OCI-LY1 (cell line): ENCODE data around the gene CLEC16A.

Experiments used
- H2AFZ ChIP-seq: fragments of 200-600 bp; sonication (generic), shearing (Covaris generic); 2 replicates; pipeline ENCODE4 v1.6.0; 2014; ENCODE audit warnings: antibody characterized with exemption, mild to moderate bottlenecking, low read length
- H3F3A ChIP-seq: fragments of 200-600 bp; sonication (generic), shearing (Covaris generic); 2 replicates; pipeline ENCODE4 v1.6.0; 2014; ENCODE audit warnings: mild to moderate bottlenecking, antibody characterized with exemption, low read length, moderate library complexity; ENCODE audit not compliant: insufficient read depth
- H3K27ac ChIP-seq: fragments of 200-600 bp; sonication (generic); 2 replicates; pipeline ENCODE4 v1.5.1; 2014; ENCODE audit warnings: low read length, mixed run types, mild to moderate bottlenecking, low read depth; ENCODE audit not compliant: poor library complexity, severe bottlenecking
- H3K27me3 ChIP-seq: fragments of 200-600 bp; sonication (generic); 2 replicates; pipeline ENCODE4 v1.6.0; 2014; ENCODE audit warnings: antibody characterized with exemption, mild to moderate bottlenecking, low read length, moderate library complexity; ENCODE audit not compliant: insufficient read depth
- H3K36me3 ChIP-seq: fragments of 200-600 bp; sonication (generic); 2 replicates; pipeline ENCODE4 v1.6.1; 2014; ENCODE audit warnings: mild to moderate bottlenecking, antibody characterized with exemption, low read length, moderate library complexity, mixed read lengths; ENCODE audit not compliant: insufficient read depth
- H3K4me1 ChIP-seq: fragments of 200-600 bp; sonication (generic); 2 replicates; pipeline ENCODE4 v1.5.1; 2014; ENCODE audit warnings: mild to moderate bottlenecking, low read length, moderate library complexity; ENCODE audit not compliant: insufficient read depth, severe bottlenecking
- H3K4me2 ChIP-seq: fragments of 200-600 bp; sonication (generic), shearing (Covaris generic); 2 replicates; pipeline ENCODE4 v1.6.1; 2014; ENCODE audit warnings: low read length
- H3K4me3 ChIP-seq: fragments of 200-600 bp; sonication (generic); 2 replicates; pipeline ENCODE4 v1.5.1; 2014; ENCODE audit warnings: low read length, low read depth, mild to moderate bottlenecking, mixed read lengths; ENCODE audit not compliant: poor library complexity, severe bottlenecking
- H3K79me2 ChIP-seq: fragments of 200-600 bp; shearing (Covaris generic); 2 replicates; pipeline ENCODE4 v1.6.1; 2016; ENCODE audit warnings: mixed run types, low read length, mixed read lengths; ENCODE audit not compliant: insufficient read depth
- H3K9ac ChIP-seq: fragments of 200-600 bp; sonication (generic), shearing (Covaris generic); 2 replicates; pipeline ENCODE4 v1.6.1; 2014; ENCODE audit warnings: mild to moderate bottlenecking, low read length, mixed read lengths
- H3K9me2 ChIP-seq: fragments of 200-600 bp; sonication (generic), shearing (Covaris generic); 2 replicates; pipeline ENCODE4 v1.6.1; 2014; ENCODE audit warnings: low read depth, mild to moderate bottlenecking, low read length, mixed read lengths
- H3K9me3 ChIP-seq: fragments of 200-600 bp; shearing (Covaris generic); 2 replicates; pipeline ENCODE4 v1.6.1; 2014; ENCODE audit warnings: low read length, mixed read lengths
- H4K20me1 ChIP-seq: fragments of 200-600 bp; sonication (generic), shearing (Covaris generic); 2 replicates; pipeline ENCODE4 v1.6.0; 2016; ENCODE audit warnings: mild to moderate bottlenecking, low read length; ENCODE audit not compliant: insufficient read depth
- EZH2 ChIP-seq: fragments of 200-600 bp; sonication (generic), shearing (Covaris generic); IDR thresholded peaks from 2 replicates; pipeline ENCODE4 v1.8.0; 2017; ENCODE audit warnings: borderline replicate concordance, mixed run types, mild to moderate bottlenecking, antibody characterized with exemption, low read length, moderate library complexity, mixed read lengths
- TF ChIP-seq, protein P1 (sequence below): fragments of 200-600 bp; sonication (generic), shearing (Covaris generic); IDR thresholded peaks from 2 replicates; pipeline ENCODE4 v1.5.1; 2017; ENCODE audit warnings: mild to moderate bottlenecking, antibody characterized with exemption, low read length, moderate library complexity, mixed read lengths

CLEC16A gene

GRCh38 chr16:11056993-11057649, 112.8 kb downstream of the CLEC16A start:
- Histone ChIP-seq H3K36me3 (peaks cover 30% of the 10 kb centered on the region; the same call in 1 of the 2 replicates), H2AFZ (no peak overlapping the region), H3K27me3 (no peaks in the 10 kb centered on the region), H4K20me1 (no peaks in the 10 kb centered on the region), H3K4me1 (peaks cover 11% of the 10 kb centered on the region), H3K27ac (no peak overlapping the region), H3K9me3 (no peaks in the 10 kb centered on the region), H3K4me2 (no peak overlapping the region), H3K9ac (no peak overlapping the region), H3K79me2 (no peaks in the 10 kb centered on the region), H3K4me3 (no peak overlapping the region), H3K9me2 (no peaks in the 10 kb centered on the region), H3F3A (no peaks in the 10 kb centered on the region)
- no peak for TF ChIP-seq EZH2
- TF ChIP-seq, protein P1, sequence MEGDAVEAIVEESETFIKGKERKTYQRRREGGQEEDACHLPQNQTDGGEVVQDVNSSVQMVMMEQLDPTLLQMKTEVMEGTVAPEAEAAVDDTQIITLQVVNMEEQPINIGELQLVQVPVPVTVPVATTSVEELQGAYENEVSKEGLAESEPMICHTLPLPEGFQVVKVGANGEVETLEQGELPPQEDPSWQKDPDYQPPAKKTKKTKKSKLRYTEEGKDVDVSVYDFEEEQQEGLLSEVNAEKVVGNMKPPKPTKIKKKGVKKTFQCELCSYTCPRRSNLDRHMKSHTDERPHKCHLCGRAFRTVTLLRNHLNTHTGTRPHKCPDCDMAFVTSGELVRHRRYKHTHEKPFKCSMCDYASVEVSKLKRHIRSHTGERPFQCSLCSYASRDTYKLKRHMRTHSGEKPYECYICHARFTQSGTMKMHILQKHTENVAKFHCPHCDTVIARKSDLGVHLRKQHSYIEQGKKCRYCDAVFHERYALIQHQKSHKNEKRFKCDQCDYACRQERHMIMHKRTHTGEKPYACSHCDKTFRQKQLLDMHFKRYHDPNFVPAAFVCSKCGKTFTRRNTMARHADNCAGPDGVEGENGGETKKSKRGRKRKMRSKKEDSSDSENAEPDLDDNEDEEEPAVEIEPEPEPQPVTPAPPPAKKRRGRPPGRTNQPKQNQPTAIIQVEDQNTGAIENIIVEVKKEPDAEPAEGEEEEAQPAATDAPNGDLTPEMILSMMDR, result no peak

- Histone ChIP-seq H2AFZ (no peak overlapping the region), H3K9me2 (no peaks in the 10 kb centered on the region), H3K4me3 (no peak overlapping the region), H3K9ac (no peak overlapping the region), H4K20me1 (no peaks in the 10 kb centered on the region), H3K27ac (no peak overlapping the region), H3F3A (no peaks in the 10 kb centered on the region), H3K27me3 (no peaks in the 10 kb centered on the region), H3K4me2 (no peak overlapping the region), H3K4me1 (peaks cover 11% of the 10 kb centered on the region), H3K36me3 (peaks cover 23% of the 10 kb centered on the region; the same call in 1 of the 2 replicates), H3K79me2 (no peaks in the 10 kb centered on the region), H3K9me3 (no peaks in the 10 kb centered on the region)
- no peak for TF ChIP-seq EZH2
- TF ChIP-seq, protein P1, result no peak
Observed at GRCh38 chr16:11057711-11058345, 113.5 kb downstream of the CLEC16A start.

DNA sequence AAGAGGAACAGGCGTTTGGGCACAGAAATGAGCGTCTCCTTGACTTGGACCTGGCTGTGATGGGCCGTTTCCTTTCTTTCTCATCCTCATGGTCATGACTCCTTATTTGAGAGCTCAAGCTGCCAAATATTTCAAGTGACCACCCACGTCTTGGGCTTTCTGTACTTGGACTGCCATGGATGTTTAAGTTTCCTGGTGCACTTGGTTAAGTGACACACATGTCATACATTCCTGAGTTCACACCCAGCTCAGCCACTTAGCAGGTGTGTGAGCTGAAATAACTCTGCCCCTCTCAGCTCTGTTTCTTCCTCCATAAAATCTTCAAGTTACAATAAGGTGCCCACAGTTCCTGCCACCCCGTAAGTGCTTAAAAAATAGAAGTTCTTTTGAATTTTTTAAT, 114.5 kb downstream of the CLEC16A start:
- Histone ChIP-seq H4K20me1 (no peaks in the 10 kb centered on the region), H3F3A (no peaks in the 10 kb centered on the region), H3K4me3 (no peak overlapping the region), H3K36me3 (peaks cover 19% of the 10 kb centered on the region; the same call in 1 of the 2 replicates), H3K27ac (no peak overlapping the region), H3K9me2 (no peaks in the 10 kb centered on the region), H3K9me3 (no peaks in the 10 kb centered on the region), H3K4me1 (peaks cover 19% of the 10 kb centered on the region), H2AFZ (no peak overlapping the region), H3K79me2 (no peaks in the 10 kb centered on the region), H3K4me2 (no peak overlapping the region), H3K9ac (no peak overlapping the region; the same call in 1 of the 2 replicates), H3K27me3 (no peaks in the 10 kb centered on the region)
- TF ChIP-seq EZH2, result no peak
- TF ChIP-seq, protein P1, result no peak
